ENCODE measurements around the gene METTL2B.
A peak's percentile ranks its signal among the peaks of the same experiment; 100 is the strongest.
"Not testable (repeated sequence)": the region's sequence is repeated elsewhere in the genome, so short reads cannot be mapped to it uniquely, and the experiment has no call there.

Gene METTL2B

GRCh38 chr7:128453836-128454804 is 22.4 kb upstream of the METTL2B start:
- FAIRE-seq: no peak
- DNase-seq (ENCODE audit: extremely low spot score, insufficient read length, low read depth): no peak

- DNase-seq (ENCODE audit: extremely low spot score, insufficient read length, low read depth): no peak
- no peak for FAIRE-seq
Observed at GRCh38 chr7:128454808-128455542, 21.6 kb upstream of the METTL2B start.

- FAIRE-seq: peak; percentile 88
- peak; percentile 95 for DNase-seq (ENCODE audit: extremely low spot score, insufficient read length, low read depth)
Observed at GRCh38 chr7:128455543-128456254, 20.8 kb upstream of the METTL2B start, which contains the start of gene HILPDA. TSS of gene HILPDA (plus strand) at chr7:128455878. CDS start at chr7:128457269, 1,391 bp downstream.

GRCh38 chr7:128456255-128456725 is 20.3 kb upstream of the METTL2B start:
- FAIRE-seq: no peak
- DNase-seq (ENCODE audit: extremely low spot score, insufficient read length, low read depth): no peak

- not testable (repeated sequence) for DNase-seq (ENCODE audit: extremely low spot score, insufficient read length, low read depth); FAIRE-seq
Observed at GRCh38 chr7:128457385-128457784, 19.2 kb upstream of the METTL2B start.

GRCh38 chr7:128458956-128459355 is 17.6 kb upstream of the METTL2B start:
- FAIRE-seq (no peak), DNase-seq (ENCODE audit: extremely low spot score, insufficient read length, low read depth) (no peak)

GRCh38 chr7:128459394-128459878 is 17.1 kb upstream of the METTL2B start:
- FAIRE-seq (peak; percentile 63), DNase-seq (ENCODE audit: extremely low spot score, insufficient read length, low read depth) (no peak)

- FAIRE-seq (no peak), DNase-seq (ENCODE audit: extremely low spot score, insufficient read length, low read depth) (no peak)
Observed at GRCh38 chr7:128462460-128462859, 14.1 kb upstream of the METTL2B start.

- DNase-seq (ENCODE audit: extremely low spot score, insufficient read length, low read depth); FAIRE-seq: not testable (repeated sequence)
Observed at GRCh38 chr7:128463345-128463744, 13.2 kb upstream of the METTL2B start.

- not testable (repeated sequence) for FAIRE-seq; DNase-seq (ENCODE audit: extremely low spot score, insufficient read length, low read depth)
Observed at GRCh38 chr7:128463933-128464332, 12.6 kb upstream of the METTL2B start.

- FAIRE-seq; DNase-seq (ENCODE audit: extremely low spot score, insufficient read length, low read depth): not testable (repeated sequence)
Observed at GRCh38 chr7:128466871-128467270, 9.7 kb upstream of the METTL2B start.

GRCh38 chr7:128477336-128477690 is 765 bp downstream of the METTL2B start:
- not testable (repeated sequence) for FAIRE-seq

GRCh38 chr7:128479082-128479481 is 2.5 kb downstream of the METTL2B start:
- not testable (repeated sequence) for FAIRE-seq; DNase-seq (ENCODE audit: extremely low spot score, insufficient read length, low read depth)

More at GRCh38 chr7:128477336-128477690, 765 bp downstream of the METTL2B start:
- DNase-seq (ENCODE audit: extremely low spot score, insufficient read length, low read depth): not testable (repeated sequence)

- DNase-seq (ENCODE audit: extremely low spot score, insufficient read length, low read depth); FAIRE-seq: not testable (repeated sequence)
Observed at GRCh38 chr7:128488134-128488533, 11.6 kb downstream of the METTL2B start.

- DNase-seq (ENCODE audit: extremely low spot score, insufficient read length, low read depth) (no peak), FAIRE-seq (no peak)
Observed at GRCh38 chr7:128497405-128497804, 20.9 kb downstream of the METTL2B start.

- not testable (repeated sequence) for DNase-seq (ENCODE audit: extremely low spot score, insufficient read length, low read depth)
- FAIRE-seq: peak; percentile 86
Observed at GRCh38 chr7:128505416-128505815, 28.9 kb downstream of the METTL2B start.

- not testable (repeated sequence) for DNase-seq (ENCODE audit: extremely low spot score, insufficient read length, low read depth)
- FAIRE-seq: peak; percentile 80
Observed at GRCh38 chr7:128506819-128507218, 30.3 kb downstream of the METTL2B start.

GRCh38 chr7:128507321-128507993 is 30.9 kb downstream of the METTL2B start:
- not testable (repeated sequence) for DNase-seq (ENCODE audit: extremely low spot score, insufficient read length, low read depth)
- peak; percentile 95 for FAIRE-seq

GRCh38 chr7:128511692-128512091 is 35.1 kb downstream of the METTL2B start:
- DNase-seq (ENCODE audit: extremely low spot score, insufficient read length, low read depth): not testable (repeated sequence)
- FAIRE-seq: peak; percentile 68
